Neural progenitor cell (in vitro differentiated cells): ENCODE measurements around the gene MBD3L4.

Experiments used
- EZH2 ChIP-seq: fragments of 200-600 bp; sonication (generic); IDR thresholded peaks from 2 replicates; pipeline ENCODE4 v1.6.1; 2017; ENCODE audit warnings: antibody characterized with exemption, mild to moderate bottlenecking, moderate library complexity
- EZH2phosphoT487 ChIP-seq: fragments of 200-600 bp; sonication (generic); IDR thresholded peaks from 2 replicates; pipeline ENCODE4 v1.6.1; 2017; ENCODE audit warnings: antibody characterized with exemption
- TF ChIP-seq, protein P1 (sequence below): fragments of 200-600 bp; sonication (generic); IDR thresholded peaks from 2 replicates; pipeline ENCODE4 v1.5.1; 2017; ENCODE audit warnings: antibody characterized with exemption, mild to moderate bottlenecking

DNA sequence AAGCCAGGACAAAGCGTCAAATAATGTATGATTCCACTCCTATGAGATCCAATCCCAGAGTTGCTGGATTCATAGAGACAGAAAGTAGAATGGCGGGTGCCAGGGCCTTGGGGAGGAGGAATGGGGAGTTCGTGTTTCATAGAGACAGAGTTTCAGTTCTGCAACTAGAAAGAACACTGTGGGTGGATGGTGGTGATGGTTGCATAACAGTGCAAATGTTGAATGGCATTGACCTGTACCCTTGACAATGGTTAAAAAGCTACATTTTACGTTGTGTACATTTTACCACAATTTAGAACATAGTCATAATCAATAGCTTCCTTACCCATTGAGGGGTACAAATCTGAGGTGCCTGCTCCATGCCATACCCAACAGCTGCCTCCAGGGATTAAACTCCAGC lies 52.1 kb downstream of the MBD3L4 start:
- TF ChIP-seq, protein P1, sequence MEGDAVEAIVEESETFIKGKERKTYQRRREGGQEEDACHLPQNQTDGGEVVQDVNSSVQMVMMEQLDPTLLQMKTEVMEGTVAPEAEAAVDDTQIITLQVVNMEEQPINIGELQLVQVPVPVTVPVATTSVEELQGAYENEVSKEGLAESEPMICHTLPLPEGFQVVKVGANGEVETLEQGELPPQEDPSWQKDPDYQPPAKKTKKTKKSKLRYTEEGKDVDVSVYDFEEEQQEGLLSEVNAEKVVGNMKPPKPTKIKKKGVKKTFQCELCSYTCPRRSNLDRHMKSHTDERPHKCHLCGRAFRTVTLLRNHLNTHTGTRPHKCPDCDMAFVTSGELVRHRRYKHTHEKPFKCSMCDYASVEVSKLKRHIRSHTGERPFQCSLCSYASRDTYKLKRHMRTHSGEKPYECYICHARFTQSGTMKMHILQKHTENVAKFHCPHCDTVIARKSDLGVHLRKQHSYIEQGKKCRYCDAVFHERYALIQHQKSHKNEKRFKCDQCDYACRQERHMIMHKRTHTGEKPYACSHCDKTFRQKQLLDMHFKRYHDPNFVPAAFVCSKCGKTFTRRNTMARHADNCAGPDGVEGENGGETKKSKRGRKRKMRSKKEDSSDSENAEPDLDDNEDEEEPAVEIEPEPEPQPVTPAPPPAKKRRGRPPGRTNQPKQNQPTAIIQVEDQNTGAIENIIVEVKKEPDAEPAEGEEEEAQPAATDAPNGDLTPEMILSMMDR: no peak
- TF ChIP-seq EZH2phosphoT487 (no peak), EZH2 (no peak)
